ENCODE measurements around the gene EMID1.

- TF ChIP-seq TAF1 (IDR thresholded peaks at IDR 0.05; ENCODE audit: low read depth) = no peak
- no peak for TF ChIP-seq YY1 (IDR thresholded peaks at IDR 0.05; ENCODE audit: low read depth)
- TF ChIP-seq MAX (IDR thresholded peaks at IDR 0.05) = no peak
- TF ChIP-seq RAD21 (IDR thresholded peaks at IDR 0.05; ENCODE audit: low read depth) = no peak
- TF ChIP-seq ZBTB7A (IDR thresholded peaks at IDR 0.05; ENCODE audit: low read depth) = no peak
- TF ChIP-seq CEBPB (IDR thresholded peaks at IDR 0.05) = no peak
- TF ChIP-seq USF1 (IDR thresholded peaks at IDR 0.05) = no peak
- TF ChIP-seq EGR1 (IDR thresholded peaks at IDR 0.05) = no peak
- TF ChIP-seq EP300 (IDR thresholded peaks at IDR 0.05; ENCODE audit: borderline replicate concordance) = no peak
- TF ChIP-seq CREB1 (IDR thresholded peaks at IDR 0.05; ENCODE audit: low read depth) = no peak
Observed at GRCh38 chr22:29214232-29214631, 8.5 kb downstream of the EMID1 start.

All from Ishikawa (cell line).